Skeletal muscle satellite cell (primary cell): ENCODE data around the gene ROPN1. TPM values are rescaled to one million over a fixed set of nuclear protein-coding genes. Genes with fewer than 3 reads are reported as not detected.
"Not testable (repeated sequence)": the region's sequence is repeated elsewhere in the genome, so short reads cannot be mapped to it uniquely, and the experiment has no call there.

Source experiments
- H3K27me3 ChIP-seq: 2 replicates; pipeline ENCODE4 v1.7.0; 2013; ENCODE audit warnings: low read length; ENCODE audit not compliant: control insufficient read depth, insufficient read depth
- H3K36me3 ChIP-seq: 2 replicates; pipeline ENCODE4 v1.7.0; 2013; ENCODE audit warnings: mild to moderate bottlenecking, control low read depth, low read length; ENCODE audit not compliant: insufficient read depth
- H3K4me1 ChIP-seq: 2 replicates; pipeline ENCODE4 v1.7.0; 2013; ENCODE audit warnings: low read length; ENCODE audit not compliant: control insufficient read depth, insufficient read depth
- H3K4me2 ChIP-seq: 2 replicates; pipeline ENCODE4 v1.7.0; 2013; ENCODE audit warnings: mild to moderate bottlenecking, low read length
- H3K4me3 ChIP-seq: 2 replicates; pipeline ENCODE4 v1.7.0; 2013; ENCODE audit warnings: low read length
- H3K9ac ChIP-seq: 2 replicates; pipeline ENCODE4 v1.7.0; 2013; ENCODE audit warnings: mild to moderate bottlenecking, low read depth, low read length, moderate library complexity
- H3K9me3 ChIP-seq: replicated peaks from 2 replicates; pipeline ENCODE4 v1.7.0; 2013; ENCODE audit warnings: mild to moderate bottlenecking, control low read depth, low read length
- total RNA-seq: library from RNA; depleted of rRNA; stranded (reverse); fragments of >200 nt; gene quantifications from 2 replicates; pipeline ENCODE4 v1.2.3, GENCODE V29; 2012; rRNA removed

ROPN1 gene
- not detected in 2 replicates for total RNA-seq

DNA sequence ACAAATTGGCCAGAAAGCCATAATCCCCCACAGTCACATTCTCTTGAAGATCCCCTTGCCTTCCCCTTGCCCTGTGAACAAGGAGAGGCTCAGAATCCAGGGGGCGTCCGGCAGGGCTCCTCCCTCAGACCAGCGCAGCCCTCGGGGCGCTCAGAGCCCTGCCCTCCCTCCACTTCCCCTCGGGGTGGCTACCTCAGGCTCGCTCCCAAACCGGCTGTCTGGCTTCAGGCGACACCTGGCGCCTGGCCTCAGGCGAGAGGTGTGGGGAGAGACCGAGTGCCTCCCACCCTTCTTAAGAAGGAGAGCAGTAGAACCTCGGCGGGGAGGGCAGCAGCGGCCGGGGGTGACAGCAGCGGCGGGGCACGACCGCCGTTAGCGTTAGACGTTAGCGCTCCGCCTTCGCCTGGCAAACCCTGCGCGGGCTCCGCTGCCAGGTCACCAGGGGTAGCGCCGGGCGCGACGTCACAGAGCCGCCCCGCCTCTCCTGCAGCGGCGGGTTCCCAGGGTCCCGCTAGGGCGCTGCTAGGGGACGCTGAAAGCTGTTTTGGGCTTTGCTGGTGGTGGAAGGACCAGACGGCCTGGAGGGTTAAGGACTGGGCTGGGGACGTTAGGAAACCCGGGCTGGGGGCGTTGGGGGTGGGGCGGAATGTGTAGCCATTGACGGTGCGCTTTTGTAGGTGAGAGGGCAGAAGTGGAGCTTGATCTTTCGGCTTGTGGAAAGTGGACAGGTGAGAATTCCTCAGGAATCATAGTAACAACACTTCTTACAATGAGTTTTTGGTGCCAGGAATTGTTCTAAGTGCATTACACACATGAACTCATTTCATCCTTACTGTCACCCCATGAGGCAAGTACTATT, at the start of gene ROPN1:
ROPN1 (minus strand) TSS at position 395 of the 859 bp plus-strand sequence. CDS start 11,643 bp downstream, outside the sequence.
- H3K9ac ChIP-seq, H3K4me1 ChIP-seq, H3K9me3 ChIP-seq, H3K4me2 ChIP-seq, H3K36me3 ChIP-seq, H3K4me3 ChIP-seq: not testable (repeated sequence)
- peaks cover 65% of the 10 kb centered on the region for H3K27me3 ChIP-seq

DNA sequence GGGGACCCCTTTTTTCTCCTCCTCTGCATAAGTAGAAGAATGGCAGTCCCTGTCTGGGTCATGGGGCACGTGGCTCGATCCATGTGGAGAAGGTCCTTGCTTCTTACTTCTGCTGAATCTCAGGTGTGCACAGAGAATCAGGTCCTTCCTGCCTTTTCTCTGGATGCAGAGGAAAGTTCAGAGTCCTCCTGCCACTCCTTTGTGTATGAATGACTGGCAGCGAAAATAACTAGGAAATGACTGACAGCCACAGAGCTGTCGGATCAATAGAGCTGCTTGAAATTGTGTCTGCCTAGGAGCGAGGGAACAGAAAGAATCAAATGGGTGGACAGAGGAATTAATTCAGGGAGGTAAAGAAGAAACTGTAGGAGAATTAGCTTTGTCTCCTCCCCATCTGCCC, 49.6 kb upstream of the ROPN1 start:
- Histone ChIP-seq H3K9me3 (no peaks in the 10 kb centered on the region), H3K27me3 (peaks cover 29% of the 10 kb centered on the region), H3K4me1 (no peaks in the 10 kb centered on the region), H3K4me3 (no peak overlapping the region), H3K36me3 (no peaks in the 10 kb centered on the region), H3K4me2 (no peak overlapping the region), H3K9ac (no peak overlapping the region)

DNA sequence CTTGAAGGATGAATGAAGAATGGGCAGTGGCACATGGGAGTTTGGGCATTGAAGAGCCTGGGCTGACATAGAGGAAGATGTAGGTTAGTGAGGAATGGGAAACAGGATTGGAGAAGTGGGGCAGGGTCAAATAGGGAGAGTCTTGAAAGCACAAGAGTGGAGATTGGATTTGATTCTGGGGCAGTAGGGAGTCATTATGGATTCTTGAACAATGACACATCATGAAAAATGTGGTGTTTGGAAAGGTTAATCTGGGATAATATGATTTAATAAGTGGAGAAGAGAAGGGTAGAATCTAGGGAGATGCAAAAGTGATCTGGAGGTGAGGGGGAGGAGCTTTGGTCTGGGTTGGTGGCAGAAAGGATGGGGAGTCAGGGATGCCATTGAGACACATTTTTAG, 45.4 kb upstream of the ROPN1 start:
- no peak overlapping the region for H3K9ac ChIP-seq
- no peaks in the 10 kb centered on the region for H3K36me3 ChIP-seq
- no peaks in the 10 kb centered on the region for H3K9me3 ChIP-seq
- peaks cover 7% of the 10 kb centered on the region for H3K4me1 ChIP-seq
- no peak overlapping the region for H3K4me2 ChIP-seq
- peaks cover 45% of the 10 kb centered on the region for H3K27me3 ChIP-seq
- no peak overlapping the region for H3K4me3 ChIP-seq

DNA sequence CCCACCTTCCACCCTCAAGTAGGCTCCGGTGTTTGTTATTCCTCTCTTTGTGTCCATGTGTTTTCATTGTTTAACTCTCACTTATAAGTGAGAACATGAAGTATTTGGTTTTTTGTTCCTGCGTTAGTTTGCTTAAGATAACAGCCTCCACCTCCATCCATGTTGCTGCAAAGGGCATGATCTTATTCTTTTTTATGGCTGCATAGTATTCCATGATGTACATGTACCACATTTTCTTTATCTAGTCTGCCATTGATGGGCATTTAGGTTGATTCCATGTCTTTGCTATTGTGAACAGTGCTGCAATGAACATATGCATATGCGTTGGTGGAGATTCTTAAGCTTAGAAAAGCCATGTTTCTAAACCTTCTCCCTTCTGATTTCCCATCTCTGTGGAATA, 44.3 kb upstream of the ROPN1 start:
- H3K9ac ChIP-seq, H3K4me3 ChIP-seq, H3K9me3 ChIP-seq, H3K4me2 ChIP-seq, H3K36me3 ChIP-seq: not testable (repeated sequence)
- Histone ChIP-seq H3K27me3 (peaks cover 41% of the 10 kb centered on the region), H3K4me1 (peaks cover 11% of the 10 kb centered on the region)

DNA sequence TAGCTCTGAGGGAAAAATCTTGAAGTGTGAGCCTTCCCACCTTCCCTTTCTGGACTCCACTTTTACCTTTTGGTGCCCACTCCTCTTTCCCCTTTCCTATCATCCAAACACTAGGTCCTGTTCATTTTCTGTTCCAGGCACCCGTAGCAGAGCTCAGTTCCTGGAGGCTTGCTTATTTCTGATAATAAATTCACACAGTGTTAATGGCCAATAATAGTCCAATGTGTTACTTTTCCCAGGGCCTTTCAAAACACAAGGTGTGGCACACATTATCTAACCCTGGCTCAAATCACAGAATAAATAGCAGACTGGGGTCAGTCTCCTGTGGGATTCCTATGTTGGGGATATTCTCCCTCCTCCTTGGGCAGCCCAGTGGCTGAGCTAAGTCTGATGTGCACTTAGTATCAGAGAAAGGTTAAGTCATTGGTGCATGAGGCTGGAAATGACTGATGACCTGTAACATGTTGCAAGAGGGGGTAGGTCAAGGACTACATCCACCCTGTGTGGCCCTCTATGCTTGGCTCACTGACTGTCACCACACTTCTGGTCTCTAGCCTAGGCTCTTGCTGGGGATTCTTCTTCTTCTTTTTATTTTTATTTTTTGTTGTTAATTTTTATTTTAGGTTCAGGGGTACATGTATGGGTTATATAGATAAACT, 43.7 kb upstream of the ROPN1 start:
- H3K9ac ChIP-seq: no peak overlapping the region
- H3K4me2 ChIP-seq: no peak overlapping the region
- peaks cover 11% of the 10 kb centered on the region for H3K4me1 ChIP-seq
- no peaks in the 10 kb centered on the region for H3K9me3 ChIP-seq
- peaks cover 43% of the 10 kb centered on the region for H3K27me3 ChIP-seq
- no peaks in the 10 kb centered on the region for H3K36me3 ChIP-seq
- no peak overlapping the region for H3K4me3 ChIP-seq

DNA sequence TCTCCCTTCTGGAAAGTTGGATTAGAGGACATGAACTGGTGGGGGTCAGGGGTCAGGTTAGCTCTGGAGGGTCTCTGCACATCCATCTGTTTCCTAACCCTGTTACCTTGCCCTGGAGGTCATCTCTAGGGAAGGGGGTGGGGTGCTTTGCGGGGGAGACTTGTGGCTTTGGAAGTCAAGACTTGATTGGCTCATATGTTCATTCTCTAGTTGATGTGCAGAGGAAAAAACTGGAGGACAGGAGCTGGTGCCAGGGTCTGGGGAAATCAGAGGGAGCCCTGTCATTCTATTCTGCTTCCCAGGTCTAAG, 42.9 kb upstream of the ROPN1 start:
- Histone ChIP-seq H3K4me2 (no peak overlapping the region), H3K9ac (no peak overlapping the region), H3K9me3 (no peaks in the 10 kb centered on the region), H3K27me3 (peaks cover 46% of the 10 kb centered on the region), H3K36me3 (no peaks in the 10 kb centered on the region), H3K4me1 (peaks cover 11% of the 10 kb centered on the region), H3K4me3 (peak overlapping the region; percentile 90)

DNA sequence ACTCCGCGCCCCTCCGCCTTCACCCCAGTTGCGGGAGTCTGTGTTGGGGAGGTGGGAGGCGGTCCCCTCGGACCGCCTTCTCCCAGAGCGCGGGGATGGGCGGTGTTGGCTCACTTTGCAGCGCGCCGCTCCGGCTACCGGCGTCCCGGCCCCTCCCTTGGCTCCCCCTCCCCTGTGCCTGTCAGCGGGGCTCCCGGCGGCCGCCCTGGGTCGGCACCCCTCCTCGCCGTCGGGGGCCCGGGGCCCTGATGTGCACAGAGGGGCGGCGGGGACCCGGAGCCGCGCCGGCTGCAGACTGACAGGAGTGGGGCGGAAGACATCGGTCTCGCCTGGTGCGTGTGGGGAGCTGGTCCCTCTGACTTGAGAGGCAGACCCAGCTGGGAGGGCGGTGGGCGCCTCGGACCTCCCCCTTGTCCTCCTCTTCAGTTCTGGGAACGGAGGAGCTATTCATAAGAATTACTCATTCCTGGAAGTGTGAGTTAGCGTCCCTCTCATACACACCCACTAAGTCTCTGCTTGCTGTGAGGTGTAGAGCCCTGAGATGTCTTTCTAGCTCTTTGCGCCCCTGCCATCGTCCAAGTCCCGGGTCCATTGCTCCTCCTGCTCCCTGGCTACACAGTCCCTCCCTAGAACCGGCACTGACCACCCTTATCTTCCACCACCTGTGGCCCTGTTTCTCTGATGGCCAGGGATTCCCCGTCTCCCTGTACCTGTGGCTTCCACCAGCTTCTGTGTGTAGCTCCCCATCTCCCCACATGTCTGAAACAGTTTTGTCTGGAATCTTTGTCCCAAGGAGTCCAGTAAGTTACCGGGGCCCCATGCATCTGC, 42.3 kb upstream of the ROPN1 start:
- Histone ChIP-seq H3K4me3 (peak overlapping the region; percentile 90), H3K36me3 (no peaks in the 10 kb centered on the region), H3K27me3 (peaks cover 48% of the 10 kb centered on the region), H3K4me1 (peaks cover 11% of the 10 kb centered on the region), H3K4me2 (peak overlapping the region; percentile 99), H3K9me3 (no peaks in the 10 kb centered on the region), H3K9ac (peak overlapping the region; percentile 89)

DNA sequence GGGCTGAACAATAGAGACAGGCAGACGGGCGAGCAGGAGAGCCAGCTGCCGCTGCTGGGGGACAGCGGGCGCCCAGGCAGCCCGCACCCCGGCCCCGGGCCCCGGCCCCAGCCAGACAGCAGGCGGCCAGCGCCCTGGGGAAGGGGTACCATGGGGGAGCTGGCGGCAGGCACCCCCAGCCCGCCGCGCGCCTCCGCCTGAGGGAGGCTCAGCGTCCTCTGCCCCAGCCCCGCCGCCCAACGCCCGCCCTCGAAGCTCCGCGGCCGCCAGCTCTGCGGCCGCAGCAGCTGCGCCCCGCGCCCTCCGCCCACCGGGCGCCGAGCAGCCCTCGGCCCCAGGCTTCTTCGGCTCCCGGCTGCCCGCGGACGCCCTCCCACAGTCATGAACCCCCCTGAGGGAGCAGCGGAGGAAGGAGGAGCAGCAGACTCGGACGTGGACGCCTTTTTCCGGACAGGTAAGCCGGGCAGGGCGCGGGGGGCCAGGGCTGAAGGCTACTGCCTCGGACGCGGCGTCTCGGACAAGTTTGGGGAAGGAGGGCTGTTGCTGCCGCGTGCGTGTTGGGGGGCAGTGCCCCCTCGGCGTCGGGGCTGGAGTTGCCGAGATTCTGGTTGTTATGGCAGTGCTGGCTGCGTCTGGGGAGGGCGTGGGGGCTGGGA, 41.6 kb upstream of the ROPN1 start, which contains the start of gene KALRN:
KALRN (plus strand) TSS at position 10 of the 656 bp plus-strand sequence.
- Histone ChIP-seq H3K27me3 (peaks cover 48% of the 10 kb centered on the region), H3K36me3 (no peaks in the 10 kb centered on the region), H3K4me2 (peak within 1 kb of the TSS; percentile 99), H3K4me1 (peaks cover 11% of the 10 kb centered on the region), H3K4me3 (peak within 1 kb of the TSS; percentile 90), H3K9me3 (no peaks in the 10 kb centered on the region), H3K9ac (peak within 1 kb of the TSS; percentile 89)

DNA sequence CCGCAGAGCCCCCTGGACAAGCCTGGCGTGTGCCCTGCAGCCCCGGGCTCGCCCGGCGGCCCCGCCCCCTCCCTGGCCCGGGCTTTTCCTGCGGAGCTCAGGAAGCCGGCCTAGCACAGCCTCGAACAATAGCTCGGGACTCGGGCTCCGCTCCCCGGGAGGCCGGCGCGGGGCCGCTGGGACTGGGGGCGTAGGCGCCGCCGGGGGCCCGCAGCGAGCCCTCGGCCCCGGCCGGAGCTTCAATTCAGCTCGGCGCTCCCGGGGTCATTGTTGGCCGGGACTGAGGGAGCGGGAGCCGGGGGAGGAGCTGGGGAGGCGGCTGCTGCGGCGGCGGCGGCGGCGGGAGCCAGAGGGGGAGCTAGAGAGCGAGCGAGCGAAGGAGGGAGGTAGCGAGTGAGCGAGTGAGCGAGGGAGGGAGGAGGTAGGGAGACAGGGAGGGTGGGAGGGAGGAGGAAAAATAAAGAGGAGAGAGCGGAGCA, 41.0 kb upstream of the ROPN1 start:
- peak overlapping the region; percentile 89 for H3K9ac ChIP-seq
- H3K4me2 ChIP-seq: peak overlapping the region; percentile 99
- no peaks in the 10 kb centered on the region for H3K36me3 ChIP-seq
- H3K9me3 ChIP-seq: no peaks in the 10 kb centered on the region
- H3K4me1 ChIP-seq: peaks cover 11% of the 10 kb centered on the region
- H3K27me3 ChIP-seq: peaks cover 45% of the 10 kb centered on the region
- H3K4me3 ChIP-seq: peak overlapping the region; percentile 90

DNA sequence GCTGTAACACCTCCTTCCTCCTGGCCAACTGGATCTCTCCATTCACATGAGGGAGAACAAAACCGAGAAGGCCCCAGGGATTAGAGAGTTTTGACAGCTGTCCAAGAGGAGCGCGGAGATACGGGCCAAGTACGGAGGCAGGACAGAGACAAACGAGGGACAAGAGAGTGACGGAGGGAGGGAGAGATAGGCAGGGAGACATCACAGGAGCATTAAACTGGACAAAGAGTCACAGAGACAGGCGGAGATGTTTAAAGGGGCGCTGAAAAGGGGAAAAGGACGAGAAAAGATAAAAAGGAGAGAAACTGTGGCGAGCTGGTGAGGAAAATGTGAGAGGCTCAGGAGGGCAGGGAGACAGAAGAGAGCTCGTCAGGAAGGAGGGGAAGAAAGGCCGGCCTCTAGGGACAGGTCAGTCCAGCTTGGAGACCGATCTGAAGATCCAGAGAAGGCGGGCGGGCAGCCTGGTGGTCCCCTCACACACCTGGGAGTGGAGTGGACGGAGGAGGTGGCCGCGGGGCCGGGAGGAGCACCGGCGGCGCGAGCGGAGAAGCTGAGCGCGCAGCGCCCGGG, 40.5 kb upstream of the ROPN1 start:
- Histone ChIP-seq H3K36me3 (no peaks in the 10 kb centered on the region), H3K9ac (peak overlapping the region; percentile 89), H3K9me3 (no peaks in the 10 kb centered on the region), H3K4me1 (peaks cover 11% of the 10 kb centered on the region), H3K4me3 (peak overlapping the region; percentile 90), H3K27me3 (peaks cover 48% of the 10 kb centered on the region), H3K4me2 (peak overlapping the region; percentile 99)
